MM.1S (cell line): Measurements from ENCODE around the gene TMEM119.
"Not testable (repeated sequence)": the region's sequence is repeated elsewhere in the genome, so short reads cannot be mapped to it uniquely, and the experiment has no call there.

ENCODE experiments used
- DNase-seq: peaks from one replicate; pipeline ENCODE4 v3.0.0-alpha.2; 2015
- H2AFZ ChIP-seq: fragments of 300-600 bp; sonication (generic); 2 replicates; pipeline ENCODE4 v1.6.0; 2016; ENCODE audit warnings: antibody characterized with exemption, low read length
- H3F3A ChIP-seq: fragments of 300-600 bp; sonication (generic); 2 replicates; pipeline ENCODE4 v1.6.1; 2016; ENCODE audit warnings: mild to moderate bottlenecking, antibody characterized with exemption, low read length, moderate library complexity, mixed read lengths; ENCODE audit not compliant: insufficient read depth
- H3K27ac ChIP-seq: fragments of 300-600 bp; sonication (generic); 2 replicates; pipeline ENCODE4 v1.5.1; 2016; ENCODE audit warnings: mild to moderate bottlenecking, low read length
- H3K27me3 ChIP-seq: fragments of 300-600 bp; sonication (generic); replicated peaks from 2 replicates; pipeline ENCODE4 v1.6.0; 2016; ENCODE audit warnings: low read length; ENCODE audit not compliant: insufficient read depth
- H3K36me3 ChIP-seq: fragments of 300-600 bp; sonication (generic); replicated peaks from 2 replicates; pipeline ENCODE4 v1.6.1; 2016; ENCODE audit warnings: mild to moderate bottlenecking, low read length, mixed read lengths; ENCODE audit not compliant: insufficient read depth
- H3K4me1 ChIP-seq: fragments of 300-600 bp; sonication (generic); 2 replicates; pipeline ENCODE4 v1.6.1; 2016; ENCODE audit warnings: low read length, mixed read lengths
- H3K4me2 ChIP-seq: fragments of 300-600 bp; sonication (generic); 2 replicates; pipeline ENCODE4 v1.6.0; 2016; ENCODE audit warnings: low read depth, low read length
- H3K4me3 ChIP-seq: fragments of 300-600 bp; sonication (generic); 2 replicates; pipeline ENCODE4 v1.5.1; 2016; ENCODE audit warnings: low read length, mixed read lengths
- H3K79me2 ChIP-seq: fragments of 300-600 bp; sonication (generic); 2 replicates; pipeline ENCODE4 v1.6.1; 2016; ENCODE audit warnings: mixed run types, low read length, mixed read lengths
- H3K9ac ChIP-seq: fragments of 300-600 bp; sonication (generic); 2 replicates; pipeline ENCODE4 v1.6.1; 2016; ENCODE audit warnings: low read length, mixed read lengths
- H3K9me2 ChIP-seq: fragments of 300-600 bp; sonication (generic); replicated peaks from 2 replicates; pipeline ENCODE4 v1.6.1; 2016; ENCODE audit warnings: mild to moderate bottlenecking, low read length, mixed read lengths; ENCODE audit not compliant: insufficient read depth
- H3K9me3 ChIP-seq: fragments of 300-600 bp; sonication (generic); replicated peaks from 2 replicates; pipeline ENCODE4 v1.6.1; 2016; ENCODE audit warnings: mild to moderate bottlenecking, low read length, mixed read lengths; ENCODE audit not compliant: insufficient read depth
- H4K20me1 ChIP-seq: fragments of 300-600 bp; sonication (generic); 2 replicates; pipeline ENCODE4 v1.6.1; 2016; ENCODE audit warnings: mild to moderate bottlenecking, low read length, moderate library complexity, mixed read lengths; ENCODE audit not compliant: insufficient read depth
- EZH2 ChIP-seq: fragments of 300-600 bp; sonication (generic); optimal IDR thresholded peaks from 2 replicates; pipeline ENCODE3; 2017; ENCODE audit warnings: low read depth, mild to moderate bottlenecking, antibody characterized with exemption, low read length, mixed read lengths
- EZH2phosphoT487 ChIP-seq: fragments of 300-600 bp; sonication (generic); IDR thresholded peaks from 2 replicates; pipeline ENCODE4 v1.6.1; 2018; ENCODE audit warnings: antibody characterized with exemption, low read length
- TF ChIP-seq, protein P1 (sequence below): fragments of 300-600 bp; sonication (generic); IDR thresholded peaks from 2 replicates; pipeline ENCODE4 v1.5.1; 2016; ENCODE audit warnings: antibody characterized with exemption, low read length, mixed read lengths

The TMEM119 gene

DNA sequence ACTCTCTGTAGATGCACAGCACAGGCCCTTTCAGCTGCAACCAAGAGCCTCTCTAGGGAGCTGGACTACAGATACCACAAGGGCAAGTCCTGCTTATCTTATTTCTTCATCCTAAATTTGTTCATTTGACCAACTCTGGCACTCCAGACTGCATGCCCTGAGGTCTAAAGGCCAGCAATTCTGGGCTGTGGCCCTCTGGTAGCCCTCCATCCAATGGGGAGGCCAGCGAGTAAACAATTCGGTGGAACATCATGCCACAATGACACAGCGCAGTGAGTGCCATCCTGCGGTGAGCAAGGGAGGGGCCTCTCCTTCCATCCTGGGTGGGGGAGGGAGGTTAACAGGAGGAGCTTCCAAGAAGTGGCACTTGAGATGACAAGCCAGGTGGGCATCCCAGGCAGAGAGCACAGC lies 36.5 kb upstream of the TMEM119 start:
- Histone ChIP-seq H2AFZ (no peak overlapping the region), H3K36me3 (no peaks in the 10 kb centered on the region), H3K27ac (peak overlapping the region; percentile 99), H4K20me1 (no peaks in the 10 kb centered on the region), H3F3A (peaks cover 91% of the 10 kb centered on the region), H3K4me2 (peak overlapping the region; percentile 96), H3K9me2 (no peaks in the 10 kb centered on the region), H3K27me3 (no peaks in the 10 kb centered on the region), H3K4me1 (peaks cover 49% of the 10 kb centered on the region), H3K9me3 (no peaks in the 10 kb centered on the region), H3K4me3 (peak overlapping the region; percentile 85), H3K9ac (peak overlapping the region; percentile 99), H3K79me2 (peaks cover 69% of the 10 kb centered on the region)
- peak; percentile 94 for DNase-seq
- TF ChIP-seq, protein P1, sequence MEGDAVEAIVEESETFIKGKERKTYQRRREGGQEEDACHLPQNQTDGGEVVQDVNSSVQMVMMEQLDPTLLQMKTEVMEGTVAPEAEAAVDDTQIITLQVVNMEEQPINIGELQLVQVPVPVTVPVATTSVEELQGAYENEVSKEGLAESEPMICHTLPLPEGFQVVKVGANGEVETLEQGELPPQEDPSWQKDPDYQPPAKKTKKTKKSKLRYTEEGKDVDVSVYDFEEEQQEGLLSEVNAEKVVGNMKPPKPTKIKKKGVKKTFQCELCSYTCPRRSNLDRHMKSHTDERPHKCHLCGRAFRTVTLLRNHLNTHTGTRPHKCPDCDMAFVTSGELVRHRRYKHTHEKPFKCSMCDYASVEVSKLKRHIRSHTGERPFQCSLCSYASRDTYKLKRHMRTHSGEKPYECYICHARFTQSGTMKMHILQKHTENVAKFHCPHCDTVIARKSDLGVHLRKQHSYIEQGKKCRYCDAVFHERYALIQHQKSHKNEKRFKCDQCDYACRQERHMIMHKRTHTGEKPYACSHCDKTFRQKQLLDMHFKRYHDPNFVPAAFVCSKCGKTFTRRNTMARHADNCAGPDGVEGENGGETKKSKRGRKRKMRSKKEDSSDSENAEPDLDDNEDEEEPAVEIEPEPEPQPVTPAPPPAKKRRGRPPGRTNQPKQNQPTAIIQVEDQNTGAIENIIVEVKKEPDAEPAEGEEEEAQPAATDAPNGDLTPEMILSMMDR: no peak
- TF ChIP-seq EZH2phosphoT487: no peak
- TF ChIP-seq EZH2: no peak

DNA sequence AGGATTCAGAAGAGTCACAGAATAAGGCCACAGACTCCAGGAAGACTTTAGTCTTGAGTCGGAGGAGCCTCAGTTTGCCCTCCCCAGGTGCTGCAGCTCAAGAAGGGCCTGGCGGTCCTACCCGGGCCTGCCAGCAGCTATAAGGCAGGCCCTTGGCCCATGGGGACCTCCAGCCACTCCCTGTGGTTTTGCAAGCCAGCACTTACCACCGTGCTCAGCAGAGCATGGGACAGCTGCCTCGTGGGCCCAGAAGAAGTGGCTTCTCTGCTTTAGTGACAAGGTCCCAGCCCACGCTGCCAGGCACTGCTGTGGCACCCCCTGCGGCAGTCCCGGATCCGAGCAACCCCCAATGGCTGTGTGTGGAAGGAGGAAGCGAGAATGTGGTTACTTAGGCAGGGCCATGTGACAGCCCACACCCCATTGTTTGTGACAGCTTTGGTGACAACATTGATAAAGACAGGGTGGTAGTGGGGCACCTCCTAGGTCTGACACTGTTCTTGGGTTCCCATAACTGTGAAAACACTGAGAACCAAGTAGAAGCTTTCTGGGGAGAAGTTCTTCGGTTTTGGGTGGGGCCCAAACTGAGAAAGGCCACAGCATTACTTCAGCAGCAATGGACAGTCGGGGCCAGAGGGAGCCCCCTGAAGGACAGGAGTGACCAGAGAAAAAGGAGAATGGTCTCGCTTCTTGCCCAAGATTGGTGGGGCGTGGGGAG lies 35.8 kb upstream of the TMEM119 start, which contains the start of gene SELPLG:
TSS of gene SELPLG (minus strand) at position 361 of the 715 bp plus-strand sequence. CDS start 9,587 bp downstream, outside the sequence.
- Histone ChIP-seq H3K79me2 (peaks cover 69% of the 10 kb centered on the region), H3F3A (peaks cover 94% of the 10 kb centered on the region), H4K20me1 (no peaks in the 10 kb centered on the region), H3K27ac (peak within 1 kb of the TSS; percentile 99), H3K27me3 (no peaks in the 10 kb centered on the region), H3K4me2 (peak within 1 kb of the TSS; percentile 96), H3K9ac (peak within 1 kb of the TSS; percentile 99), H3K36me3 (no peaks in the 10 kb centered on the region), H3K9me2 (no peaks in the 10 kb centered on the region), H3K4me3 (peak within 1 kb of the TSS; percentile 85), H3K4me1 (peaks cover 52% of the 10 kb centered on the region), H3K9me3 (no peaks in the 10 kb centered on the region), H2AFZ (no peak within 1 kb of the TSS)
- TF ChIP-seq, protein P1: peak; percentile 46
- TF ChIP-seq EZH2: no peak
- DNase-seq: peak; percentile 95

DNA sequence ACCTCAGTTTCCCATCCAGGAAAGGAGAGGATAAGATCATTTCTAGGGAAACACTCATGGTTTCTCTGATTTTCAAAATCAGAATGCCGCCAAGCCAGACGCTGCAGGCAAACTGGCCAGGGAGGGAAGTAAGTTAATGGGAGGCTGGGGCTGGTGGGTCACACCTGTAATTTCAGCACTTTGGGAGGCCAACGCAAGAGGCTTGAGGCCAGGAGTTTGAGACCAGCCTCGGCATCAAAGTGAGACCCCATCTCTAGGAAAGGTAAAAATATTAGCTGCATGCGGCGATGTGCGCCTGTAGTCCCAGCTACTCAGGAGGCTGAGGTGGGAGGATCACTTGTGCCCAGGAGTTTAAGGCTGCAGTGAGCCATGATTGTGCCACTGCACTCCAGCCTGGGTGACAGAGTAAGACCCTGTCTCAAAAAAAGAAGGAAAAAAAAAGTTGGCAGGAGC lies 35.2 kb upstream of the TMEM119 start:
- no peak for TF ChIP-seq EZH2phosphoT487
- peaks cover 57% of the 10 kb centered on the region for H3K4me1 ChIP-seq
- no peak overlapping the region for H2AFZ ChIP-seq
- H3K27me3 ChIP-seq: no peaks in the 10 kb centered on the region
- peak overlapping the region; percentile 96 for H3K4me2 ChIP-seq
- peaks cover 94% of the 10 kb centered on the region for H3F3A ChIP-seq
- peak overlapping the region; percentile 99 for H3K27ac ChIP-seq
- no peaks in the 10 kb centered on the region for H4K20me1 ChIP-seq
- peak overlapping the region; percentile 99 for H3K9ac ChIP-seq
- H3K9me2 ChIP-seq: no peaks in the 10 kb centered on the region
- peak overlapping the region; percentile 85 for H3K4me3 ChIP-seq
- no peak for DNase-seq
- H3K36me3 ChIP-seq: no peaks in the 10 kb centered on the region
- peaks cover 69% of the 10 kb centered on the region for H3K79me2 ChIP-seq
- no peaks in the 10 kb centered on the region for H3K9me3 ChIP-seq

DNA sequence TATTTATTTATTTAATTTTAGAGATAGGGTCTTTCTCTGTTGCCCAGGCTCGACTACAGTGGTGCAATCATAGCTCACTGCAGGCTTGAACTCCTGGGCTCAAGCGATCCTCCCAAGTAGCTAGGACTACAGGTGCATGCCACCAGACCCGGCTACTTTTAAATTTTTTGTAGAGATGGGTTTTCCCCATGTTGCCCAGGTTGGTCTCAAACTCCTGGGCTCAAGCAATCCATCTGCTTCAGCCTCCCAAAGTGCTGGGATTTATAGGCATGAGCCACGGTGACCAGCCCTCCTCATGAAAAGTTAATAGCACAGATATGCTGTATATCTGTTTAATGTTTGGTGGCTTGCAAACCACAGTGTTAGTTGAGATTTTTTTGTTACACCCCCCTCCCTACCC lies 33.4 kb upstream of the TMEM119 start:
- not testable (repeated sequence) for DNase-seq, H3K9me3 ChIP-seq, H3K9me2 ChIP-seq, H2AFZ ChIP-seq, H3K36me3 ChIP-seq, H3K27me3 ChIP-seq, H4K20me1 ChIP-seq
- H3K4me3 ChIP-seq: peak overlapping the region; percentile 85
- peak overlapping the region; percentile 99 for H3K9ac ChIP-seq
- peaks cover 86% of the 10 kb centered on the region for H3F3A ChIP-seq
- H3K79me2 ChIP-seq: peaks cover 74% of the 10 kb centered on the region
- H3K4me2 ChIP-seq: peak overlapping the region; percentile 96
- peaks cover 63% of the 10 kb centered on the region for H3K4me1 ChIP-seq
- H3K27ac ChIP-seq: peak overlapping the region; percentile 99
